Testis (tissue), 3 donors: ENCODE data around the gene TFCP2L1. TPM values are rescaled to one million over a fixed set of nuclear protein-coding genes. Genes with fewer than 3 reads are reported as not detected.

Experiments
- DNase-seq: peaks from one replicate; pipeline ENCODE4 v3.0.0-alpha.2; 2019
- H3K27ac ChIP-seq, 2 donors: fragments of 200-600 bp; sonication (generic); one replicate each; pipeline ENCODE4 v1.5.1; 2019
- H3K27me3 ChIP-seq: fragments of 200-600 bp; sonication (generic); one replicate; pipeline ENCODE4 v1.5.1; 2019
- H3K36me3 ChIP-seq: fragments of 200-600 bp; sonication (generic); one replicate; pipeline ENCODE4 v1.5.1; 2017; ENCODE audit warnings: low read depth; ENCODE audit errors: missing control alignments
- H3K4me1 ChIP-seq: fragments of 200-600 bp; sonication (generic); one replicate; pipeline ENCODE4 v1.5.1; 2019
- H3K4me3 ChIP-seq, 2 donors: fragments of 200-600 bp; sonication (generic); one replicate each; pipeline ENCODE4 v1.5.1; 2017 to 2019
- H3K9me3 ChIP-seq: fragments of 200-600 bp; sonication (generic); one replicate; pipeline ENCODE4 v1.5.1; 2017
- CTCF ChIP-seq, 3 experiments: fragments of 450-650 bp in 2 of 3; fragments of 200-600 bp in 1 of 3; sonication (generic) in 1 of 3; IDR thresholded peaks; one replicate each; pipeline ENCODE4 v1.5.1; 2016 to 2019; ENCODE audit warnings: antibody characterized with exemption in 3 of 3, mild to moderate bottlenecking in 2 of 3, moderate library complexity in 1 of 3
- POLR2A ChIP-seq: fragments of 450-650 bp; IDR thresholded peaks from one replicate; pipeline ENCODE4 v1.6.1; 2017; ENCODE audit warnings: antibody characterized with exemption, mild to moderate bottlenecking, moderate library complexity
- WGBS, 2 donors: methylation state at CpG; one replicate each; pipeline ENCODE4 v1.1.5; 2018; 5-methylcytosine and 5-hydroxymethylcytosine counted together
- intact Hi-C: fragments of 100-400 bp; cut with DNase I; formaldehyde crosslinking; loops from one replicate; pipeline ENCODE4 v1.15.1; 2023; ENCODE audit warnings: low total_unique reads
- polyA plus RNA-seq: library from polyadenylated mRNA; stranded (reverse); fragments of 350-450 nt; fragmentation: Illumina TruSeq; extraction: RNeasy Lipid Tissue Mini Kit (QIAGEN cat#74804); gene quantifications from one replicate; pipeline ENCODE4 v1.2.3, GENCODE V29; 2014; ENCODE audit warnings: low read depth, low replicate concordance; ENCODE audit not compliant: insufficient read depth
- total RNA-seq, 2 donors: library from RNA; depleted of rRNA; stranded (reverse); fragments of >200 nt; gene quantifications; one replicate each; pipeline ENCODE4 v1.2.3, GENCODE V29; 2016

TFCP2L1 gene
- total and polyA plus RNA-seq, 3 donors from 2014 or later = 2.5 to 5.1 (median 3.1) TPM

GRCh38 chr2:121195036-121195435, 90.0 kb downstream of the TFCP2L1 start:
- intact Hi-C loops = no loop called here
- Histone ChIP-seq H3K9me3 (no peaks in the 10 kb centered on the region), H3K27ac (no peak overlapping the region), H3K36me3 (no peaks in the 10 kb centered on the region), H3K4me1 (peaks cover 9% of the 10 kb centered on the region), H3K27me3 (no peaks in the 10 kb centered on the region), H3K4me3 (no peak overlapping the region)
- 76 to 87% methylated on average over 5 of the region's 5 CpGs for WGBS, 2 donors
- TF ChIP-seq CTCF (IDR thresholded peaks at IDR 0.05) = no peak
- TF ChIP-seq POLR2A = no peak
- no peak for DNase-seq

GRCh38 chr2:121194626-121195025, 90.4 kb downstream of the TFCP2L1 start:
- no peak for DNase-seq
- H3K27me3 ChIP-seq = no peaks in the 10 kb centered on the region
- no peak overlapping the region for H3K4me3 ChIP-seq
- no peaks in the 10 kb centered on the region for H3K9me3 ChIP-seq
- 90% methylated on average over 5 of the region's 5 CpGs; no CpG with 5 or more reads in 1 of the 2 donors for WGBS, 2 donors
- H3K36me3 ChIP-seq = no peaks in the 10 kb centered on the region
- H3K27ac ChIP-seq = no peak overlapping the region
- TF ChIP-seq POLR2A = no peak
- TF ChIP-seq CTCF (IDR thresholded peaks at IDR 0.05) = no peak
- peaks cover 9% of the 10 kb centered on the region for H3K4me1 ChIP-seq
- intact Hi-C loops = no loop called here

GRCh38 chr2:121193185-121193584, 91.8 kb downstream of the TFCP2L1 start:
- Histone ChIP-seq H3K4me1 (peaks cover 9% of the 10 kb centered on the region), H3K27me3 (no peaks in the 10 kb centered on the region), H3K27ac (no peak overlapping the region), H3K9me3 (no peaks in the 10 kb centered on the region), H3K4me3 (no peak overlapping the region), H3K36me3 (no peaks in the 10 kb centered on the region)
- TF ChIP-seq CTCF (IDR thresholded peaks at IDR 0.05) = no peak
- TF ChIP-seq POLR2A = no peak
- intact Hi-C loops = no loop called here
- DNase-seq = no peak
- whole genome bisulfite sequencing, 2 donors = 92 to 100% methylated on average over 1 of the region's 1 CpG

GRCh38 chr2:121192576-121192975, 92.4 kb downstream of the TFCP2L1 start:
- Histone ChIP-seq H3K27ac (no peak overlapping the region), H3K9me3 (no peaks in the 10 kb centered on the region), H3K36me3 (no peaks in the 10 kb centered on the region), H3K4me1 (peaks cover 6% of the 10 kb centered on the region), H3K27me3 (no peaks in the 10 kb centered on the region), H3K4me3 (no peak overlapping the region)
- intact Hi-C loops = no loop called here
- WGBS, 2 donors = 73 to 77% methylated on average over 7 to 8 of the region's 8 CpGs
- no peak for DNase-seq
- TF ChIP-seq POLR2A = no peak
- no peak for TF ChIP-seq CTCF (IDR thresholded peaks at IDR 0.05)
